ENCODE data around the gene GLT8D1.

- TF ChIP-seq SIN3A (IDR thresholded peaks at IDR 0.05; ENCODE audit: low read depth) (no peak), CTCF (IDR thresholded peaks at IDR 0.05 in 2 of 3, conservative IDR thresholded peaks at IDR 0.05 in 1 of 3; ENCODE audit: borderline replicate concordance in 1 of 3, insufficient read depth in 1 of 3, low read depth in 2 of 3, low read length in 2 of 3) (no peak), MAX (IDR thresholded peaks at IDR 0.05) (no peak), EZH2 (IDR thresholded peaks at IDR 0.05) (no peak), CEBPB (IDR thresholded peaks at IDR 0.05; ENCODE audit: low read depth) (no peak), ZBTB33 (IDR thresholded peaks at IDR 0.05; ENCODE audit: extremely low read depth, insufficient replicate concordance, low read length) (no peak), CBX3 (IDR thresholded peaks at IDR 0.05; ENCODE audit: low read depth) (no peak), REST (IDR thresholded peaks at IDR 0.05; ENCODE audit: low read depth) (no peak), POLR2A (IDR thresholded peaks at IDR 0.05; ENCODE audit: borderline replicate concordance, extremely low read depth, insufficient read depth, insufficient read length) (no peak), RAD21 (IDR thresholded peaks at IDR 0.05; ENCODE audit: low read depth) (no peak), SP1 (IDR thresholded peaks at IDR 0.05; ENCODE audit: low read depth) (no peak)
Observed at GRCh38 chr3:52703341-52703740, 2.2 kb downstream of the GLT8D1 start.
